ENCODE results near the gene MRAS.
"Not testable (repeated sequence)": the region's sequence is repeated elsewhere in the genome, so short reads cannot be mapped to it uniquely, and the experiment has no call there.

Gene MRAS

DNA sequence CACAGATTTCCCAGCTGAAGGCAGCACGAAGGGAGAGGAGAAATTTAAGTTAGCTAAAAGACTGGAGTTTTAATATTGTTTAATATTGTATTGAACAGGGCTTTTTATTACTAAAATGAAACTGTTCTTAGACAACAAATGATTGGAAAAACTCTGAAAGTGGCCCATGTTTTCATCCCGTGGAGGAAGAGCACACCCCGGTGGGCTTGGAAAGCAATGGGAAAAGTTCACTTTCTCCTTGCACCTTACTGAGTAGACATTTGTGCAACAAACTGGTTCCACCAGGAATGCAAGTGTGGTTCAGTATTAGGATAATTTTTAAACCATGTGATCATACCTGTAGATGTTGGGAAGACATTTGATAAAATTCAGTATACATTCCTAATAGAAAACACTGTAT is 77.8 kb downstream of the MRAS start:
- DNase-seq: no peak

GRCh38 chr3:138426754-138427153 is 78.4 kb downstream of the MRAS start:
- not testable (repeated sequence) for DNase-seq

- DNase-seq: no peak
These were observed 81.3 kb downstream of the MRAS start for GRCh38 chr3:138429665-138430064.

GRCh38 chr3:138432576-138433240 is 84.3 kb downstream of the MRAS start:
- DNase-seq: no peak

GRCh38 chr3:138433892-138434275 is 85.5 kb downstream of the MRAS start:
- no peak for DNase-seq

GRCh38 chr3:138434276-138434874 is 86.0 kb downstream of the MRAS start, which contains the start of gene ESYT3:
TSS of gene ESYT3 (plus strand) at chr3:138434616. CDS start at chr3:138434799, 183 bp downstream.
- no peak for DNase-seq

- DNase-seq: no peak
These were observed 86.7 kb downstream of the MRAS start for GRCh38 chr3:138434875-138435772.

DNA sequence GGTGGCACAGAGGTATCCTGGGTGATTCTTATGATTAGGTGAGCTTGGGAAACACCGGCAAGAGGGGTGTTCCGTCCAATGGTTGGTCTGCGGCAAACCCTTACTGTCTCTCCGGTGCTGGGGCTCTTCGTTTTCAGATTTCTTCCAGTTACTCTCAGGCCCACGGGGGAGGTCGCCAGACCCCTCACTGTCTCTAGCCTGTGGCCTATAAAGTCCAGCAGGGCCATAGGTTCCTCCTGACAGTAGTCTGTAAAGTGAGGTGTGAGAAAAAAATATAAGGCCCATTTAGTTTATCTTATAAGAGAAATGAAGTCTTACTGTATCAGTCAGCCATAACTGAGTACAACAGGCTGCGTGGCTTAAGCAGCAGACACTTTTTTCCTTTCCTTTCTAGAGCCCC is 87.5 kb downstream of the MRAS start:
- no peak for DNase-seq

DNA sequence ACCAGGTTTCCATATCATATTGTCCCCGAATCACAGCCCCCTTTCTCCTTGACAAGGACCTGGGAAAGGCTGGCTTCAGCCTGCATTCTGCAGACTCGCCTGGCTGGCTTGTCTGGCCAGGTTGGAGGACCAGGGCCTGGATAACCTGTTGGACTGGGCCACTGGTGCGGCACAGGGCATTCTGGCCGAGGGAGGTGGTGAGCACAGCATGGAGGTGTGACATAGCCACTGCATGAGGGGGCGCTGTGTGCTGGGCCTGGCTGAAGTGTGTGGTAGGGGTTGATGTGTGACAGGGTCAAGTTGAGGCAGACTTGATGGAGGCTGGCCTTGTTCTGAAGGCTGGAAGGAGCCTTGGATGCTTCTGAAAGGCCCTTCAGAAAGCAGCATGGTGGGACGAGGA is 88.9 kb downstream of the MRAS start:
- DNase-seq: no peak

DNA sequence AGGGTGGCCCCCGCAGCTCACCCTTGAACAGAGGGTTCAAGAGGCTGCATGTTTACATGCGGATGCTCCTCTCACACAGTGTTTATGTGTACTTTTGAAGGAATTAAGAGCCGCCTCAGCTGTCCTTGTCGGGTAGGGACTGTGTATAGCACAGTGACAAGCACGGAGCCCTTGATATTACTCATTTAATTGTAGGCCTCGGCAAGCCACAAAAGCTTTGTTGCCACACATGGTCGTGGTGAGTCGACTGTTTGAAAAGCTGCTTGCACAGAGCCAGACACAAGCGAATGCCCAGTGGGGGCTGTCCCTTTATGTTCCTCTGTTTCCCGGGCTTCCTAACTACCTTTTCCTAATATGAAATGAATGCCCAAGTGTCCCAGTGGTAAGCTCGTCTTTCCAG is 90.5 kb downstream of the MRAS start:
- DNase-seq: no peak

GRCh38 chr3:138439646-138440045 is 91.3 kb downstream of the MRAS start:
- no peak for DNase-seq

GRCh38 chr3:138440121-138440521 is 91.7 kb downstream of the MRAS start:
- DNase-seq: no peak

- DNase-seq: no peak
These were observed 92.2 kb downstream of the MRAS start for GRCh38 chr3:138440596-138440995.

DNA sequence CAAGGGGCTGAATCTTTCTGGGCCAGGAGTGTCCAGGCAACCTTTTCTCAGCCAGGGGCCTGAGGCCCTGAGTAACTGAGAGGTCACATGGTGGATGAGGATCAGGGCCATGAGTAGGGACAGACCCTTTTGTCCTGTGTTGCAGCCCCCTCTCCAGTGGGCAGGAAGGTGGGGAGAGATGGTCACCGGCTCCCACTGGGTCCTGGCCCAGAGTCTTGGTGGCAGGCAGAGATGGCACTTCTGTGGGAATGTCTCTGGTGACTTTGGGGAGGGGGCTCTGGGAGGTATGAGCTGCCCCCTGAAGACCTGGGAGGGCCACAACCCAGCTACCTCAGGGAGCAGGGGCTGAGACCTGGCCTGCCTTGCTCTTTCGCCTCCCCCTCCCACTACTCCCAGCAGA is 92.9 kb downstream of the MRAS start:
- no peak for DNase-seq

- DNase-seq: no peak
These were observed 93.4 kb downstream of the MRAS start for GRCh38 chr3:138441742-138442141.

GRCh38 chr3:138442433-138442832 is 94.1 kb downstream of the MRAS start:
- no peak for DNase-seq

GRCh38 chr3:138443091-138443490 is 94.7 kb downstream of the MRAS start:
- DNase-seq: no peak

- no peak for DNase-seq
These were observed 95.4 kb downstream of the MRAS start for GRCh38 chr3:138443521-138444503.

- DNase-seq: no peak
These were observed 96.9 kb downstream of the MRAS start for GRCh38 chr3:138445236-138445635.

- DNase-seq: no peak
These were observed 97.3 kb downstream of the MRAS start for GRCh38 chr3:138445654-138446053.

- no peak for DNase-seq
These were observed 100.3 kb downstream of the MRAS start for GRCh38 chr3:138448631-138449030.

GRCh38 chr3:138449490-138449889 is 101.1 kb downstream of the MRAS start:
- no peak for DNase-seq

DNA sequence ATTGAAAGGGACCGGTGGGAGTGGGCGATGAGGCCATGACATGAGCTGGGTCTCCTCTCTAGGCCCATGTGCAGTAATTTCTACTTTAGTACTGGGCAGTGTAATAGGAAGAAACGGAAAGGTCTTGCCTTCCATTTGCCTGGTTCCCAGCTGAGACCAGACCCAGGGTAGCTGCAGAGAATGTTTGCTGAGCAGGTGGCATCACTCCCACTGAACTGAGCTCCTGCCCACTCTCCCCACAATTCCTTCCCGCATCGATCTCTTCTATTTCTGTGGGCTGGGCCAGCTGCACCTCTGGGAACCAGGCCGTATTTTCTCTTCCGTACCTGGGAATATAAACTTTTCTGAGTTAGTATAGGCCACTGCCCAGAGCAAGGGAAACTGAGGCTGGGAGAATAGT is 101.8 kb downstream of the MRAS start:
- no peak for DNase-seq

All from NCI-H446 treated with DMSO at 0.1 percent for 48 hours (cell line).